Mucosa of gallbladder (tissue), 1 donor: ENCODE measurements around the gene TPR. TPM values are rescaled to one million over a fixed set of nuclear protein-coding genes. Genes with fewer than 3 reads are reported as not detected.

Experiments
- DNase-seq: peaks from one replicate; pipeline ENCODE4 v3.0.0-alpha.2; 2020; ENCODE audit warnings: low spot score
- total RNA-seq: library from RNA; stranded (reverse); gene quantifications from one replicate; pipeline ENCODE4 v1.2.1, GENCODE V29; 2021
- donor health status: DM: no; HTN: no; CAD: no.

The TPR gene
- total RNA-seq, 1 donor from 2014 or later: 75.8 TPM

- no peak for DNase-seq
These were observed 85.0 kb downstream of the TPR start for GRCh38 chr1:186289943-186290545.

DNA sequence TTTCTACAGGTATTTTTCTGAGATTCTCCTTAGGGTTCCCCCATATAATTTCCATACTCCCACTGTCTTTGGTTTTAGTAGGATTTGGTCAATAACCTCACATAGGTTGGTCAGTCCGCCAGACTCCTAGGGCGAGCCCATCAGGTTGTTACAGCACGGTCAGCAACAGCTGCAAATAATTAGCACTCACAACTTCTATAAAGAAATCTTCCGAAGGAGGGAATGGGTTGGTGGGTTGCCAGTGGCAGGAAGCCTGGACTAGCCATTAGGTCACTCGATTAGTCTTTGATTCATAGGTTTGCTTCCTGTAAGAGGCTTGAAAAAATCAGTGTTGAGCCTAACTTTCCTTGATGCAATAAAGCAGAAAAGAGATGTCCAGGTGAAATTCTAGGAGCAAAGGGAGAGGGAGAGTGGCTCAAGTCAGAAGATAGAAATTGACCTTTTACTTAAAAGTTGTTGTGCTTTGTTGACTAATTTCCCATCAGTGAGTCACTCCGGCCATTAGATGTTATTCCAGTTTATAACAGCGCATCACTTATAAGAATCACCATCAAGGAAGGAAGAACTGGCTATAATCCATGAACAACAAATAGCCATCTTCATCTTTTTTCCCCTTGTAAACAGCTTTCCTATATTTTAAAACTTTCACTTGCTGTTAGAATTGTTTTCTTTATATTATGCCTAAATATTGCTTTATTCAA, 88.3 kb downstream of the TPR start:
- no peak for DNase-seq

DNA sequence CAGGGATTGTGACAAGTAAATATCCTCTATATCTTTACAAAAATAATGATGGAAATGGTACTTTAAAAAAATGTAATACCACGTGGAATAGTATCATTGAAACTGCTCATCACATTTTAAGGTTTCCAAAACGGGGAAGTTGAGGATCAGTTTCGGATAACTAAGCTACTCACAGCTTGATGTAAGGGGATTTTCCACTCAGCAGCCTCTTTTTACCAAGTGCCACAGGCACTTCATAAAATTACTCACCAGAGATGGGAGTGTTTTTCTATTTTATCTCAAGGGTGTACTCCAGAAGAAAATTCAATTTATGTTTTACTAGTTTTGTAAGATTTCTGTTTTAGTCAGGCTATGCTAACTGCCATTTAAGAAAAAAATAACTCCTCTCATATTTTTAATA, 91.7 kb downstream of the TPR start:
- DNase-seq: no peak

GRCh38 chr1:186282466-186282865, 92.6 kb downstream of the TPR start:
- DNase-seq: no peak

DNA sequence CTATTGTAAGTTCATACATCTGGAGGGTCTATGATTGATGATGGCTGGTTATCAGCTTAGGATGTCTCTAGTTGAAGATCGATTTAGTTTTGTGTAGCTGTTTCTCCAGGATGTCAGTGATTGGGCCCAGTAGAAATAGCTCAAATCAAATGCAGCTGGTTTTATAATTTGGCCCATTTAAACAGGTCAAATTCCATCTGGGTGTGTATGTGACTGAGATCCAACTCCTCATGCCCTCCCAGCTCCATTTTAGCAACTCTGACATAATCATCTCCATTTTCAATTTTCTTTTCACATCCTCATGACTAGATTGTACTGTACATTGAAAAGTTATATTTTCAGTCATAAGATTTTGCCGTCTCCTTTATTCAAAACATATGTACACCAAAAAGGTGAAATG, 99.2 kb downstream of the TPR start:
- DNase-seq: no peak

DNA sequence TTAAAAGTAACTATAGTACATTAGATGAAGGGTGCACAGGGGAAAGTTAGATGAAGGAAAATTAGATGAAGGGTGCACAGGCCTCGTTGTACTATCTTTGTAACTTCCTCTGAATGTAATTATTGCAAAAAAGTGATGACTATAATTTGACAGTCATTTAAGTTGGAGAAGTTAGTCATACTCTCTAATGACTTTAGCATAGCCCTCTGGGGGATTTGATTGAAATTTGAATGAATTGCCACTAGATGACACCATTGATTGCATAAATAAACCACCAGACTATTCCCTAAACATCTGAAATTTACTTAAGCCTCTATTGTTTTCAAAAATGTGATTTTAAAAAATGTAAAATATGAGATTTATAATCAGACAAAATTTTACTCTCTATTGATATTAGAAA, 102.6 kb downstream of the TPR start:
- DNase-seq: no peak

DNA sequence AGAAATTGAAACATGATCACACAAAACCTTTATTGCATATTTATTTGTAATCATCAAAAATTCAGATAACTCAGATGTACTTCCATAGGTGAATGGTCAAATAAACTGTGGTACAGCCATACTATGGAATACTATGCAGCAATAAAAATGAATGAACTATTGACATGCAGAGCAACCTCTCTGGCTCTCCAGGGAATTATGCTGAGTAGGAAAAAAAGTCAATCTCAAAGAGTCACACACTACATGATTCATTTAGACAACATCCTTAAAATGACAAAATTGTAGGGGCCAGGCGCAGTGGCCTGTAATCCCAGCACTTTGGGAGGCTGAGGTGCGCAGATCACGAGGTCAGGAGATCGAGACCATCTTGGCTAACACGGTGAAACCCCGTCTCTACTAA, 104.0 kb downstream of the TPR start:
- DNase-seq: no peak

Other genes with a start within 250 kb of the TPR start
- gene PRG4, start 79.0 kb downstream of the TPR start, total RNA-seq: 0.20 TPM
- gene ODR4, start 585 bp upstream of the TPR start, total RNA-seq: 22.6 TPM
- gene PDC, start 85.9 kb upstream of the TPR start, total RNA-seq: not detected